T-helper 1 cell treated with Interleukin-12 subunit alpha and Interleukin-12 subunit beta and Interleukin-4 antibody, amounts not matched to agents 30 μg/mL and 1 μg/mL, for 36 hours (primary cell): Measurements from ENCODE around the gene MALT1.

Experiments used
- H3K27ac Mint-ChIP-seq: one replicate; pipeline ENCODE4 v1.8.0; 2021; ENCODE audit warnings: mild to moderate bottlenecking, mixed read lengths
- H3K27me3 Mint-ChIP-seq: one replicate; pipeline ENCODE4 v1.8.0; 2021; ENCODE audit warnings: low read depth, mixed read lengths
- H3K36me3 Mint-ChIP-seq: one replicate; pipeline ENCODE4 v1.8.0; 2021; ENCODE audit warnings: low read depth, mixed read lengths
- H3K4me1 Mint-ChIP-seq: one replicate; pipeline ENCODE4 v1.8.0; 2021; ENCODE audit warnings: low read depth, mixed read lengths
- H3K4me3 Mint-ChIP-seq: one replicate; pipeline ENCODE4 v1.8.0; 2021; ENCODE audit warnings: mild to moderate bottlenecking, moderate library complexity, mixed read lengths
- H3K9me3 Mint-ChIP-seq: one replicate; pipeline ENCODE4 v1.8.0; 2021; ENCODE audit warnings: mixed read lengths

MALT1 gene

DNA sequence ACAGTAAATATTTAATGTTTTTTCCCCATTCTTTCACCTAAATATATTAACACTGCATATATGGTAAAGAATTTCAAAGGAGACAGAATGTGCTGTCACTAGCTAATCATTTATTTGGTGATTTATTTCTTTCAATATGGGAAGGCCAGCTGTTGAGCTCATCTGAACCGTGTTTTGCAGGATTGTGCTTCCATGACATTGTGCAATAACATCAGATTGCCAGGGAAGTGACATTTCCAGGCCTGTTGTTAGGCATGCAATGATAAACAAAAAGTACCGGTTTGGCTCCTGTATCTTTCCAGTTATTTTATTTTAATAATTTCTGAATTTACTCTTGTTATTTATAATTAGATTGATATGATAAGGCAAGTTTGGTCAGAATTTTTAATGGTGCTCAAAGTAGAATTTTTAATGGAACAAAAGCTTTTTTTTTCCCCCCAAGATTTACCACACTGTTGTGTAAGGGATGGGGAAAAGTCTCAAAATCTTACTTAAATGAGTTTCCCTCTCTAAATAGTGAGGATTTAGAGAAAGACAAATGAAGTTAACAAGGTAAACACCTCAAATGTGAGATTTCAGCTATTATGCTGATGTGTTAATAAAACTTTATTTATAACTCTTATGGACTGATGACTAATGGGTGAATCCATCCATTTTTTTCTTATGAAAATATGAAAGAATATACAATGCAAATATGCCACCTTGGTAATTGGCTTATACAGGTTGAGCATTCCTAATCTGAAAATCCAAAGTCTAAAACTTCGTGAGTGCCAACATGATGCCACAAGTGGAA, 52.7 kb downstream of the MALT1 start:
- Mint-ChIP-seq H3K9me3 (no peaks in the 10 kb centered on the region), H3K36me3 (peaks cover 21% of the 10 kb centered on the region), H3K4me1 (peaks cover 1% of the 10 kb centered on the region), H3K27ac (no peak overlapping the region), H3K27me3 (no peaks in the 10 kb centered on the region), H3K4me3 (no peak overlapping the region)

DNA sequence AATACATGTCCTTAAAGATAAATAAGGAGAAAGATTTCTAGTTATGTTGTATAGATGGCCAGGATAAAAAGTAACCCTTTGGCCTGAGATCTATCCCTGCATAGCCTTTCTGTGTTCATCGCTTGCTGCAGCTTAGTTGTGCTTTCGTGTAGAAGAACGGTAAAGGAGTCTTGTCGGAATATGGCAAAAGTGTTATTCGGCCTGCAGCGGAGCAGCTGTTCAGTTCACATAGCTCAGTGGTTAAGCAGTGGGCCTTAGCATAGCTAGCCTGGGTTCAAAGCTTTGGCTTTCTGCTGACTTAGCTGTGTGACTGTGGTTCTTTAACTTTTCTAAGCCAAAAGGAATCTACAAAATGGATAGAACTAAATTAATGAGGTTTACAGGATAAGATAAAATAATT, 55.4 kb downstream of the MALT1 start:
- H3K9me3 Mint-ChIP-seq: no peaks in the 10 kb centered on the region
- no peak overlapping the region for H3K27ac Mint-ChIP-seq
- H3K27me3 Mint-ChIP-seq: no peaks in the 10 kb centered on the region
- peaks cover 9% of the 10 kb centered on the region for H3K4me1 Mint-ChIP-seq
- peaks cover 30% of the 10 kb centered on the region for H3K36me3 Mint-ChIP-seq
- H3K4me3 Mint-ChIP-seq: no peak overlapping the region

DNA sequence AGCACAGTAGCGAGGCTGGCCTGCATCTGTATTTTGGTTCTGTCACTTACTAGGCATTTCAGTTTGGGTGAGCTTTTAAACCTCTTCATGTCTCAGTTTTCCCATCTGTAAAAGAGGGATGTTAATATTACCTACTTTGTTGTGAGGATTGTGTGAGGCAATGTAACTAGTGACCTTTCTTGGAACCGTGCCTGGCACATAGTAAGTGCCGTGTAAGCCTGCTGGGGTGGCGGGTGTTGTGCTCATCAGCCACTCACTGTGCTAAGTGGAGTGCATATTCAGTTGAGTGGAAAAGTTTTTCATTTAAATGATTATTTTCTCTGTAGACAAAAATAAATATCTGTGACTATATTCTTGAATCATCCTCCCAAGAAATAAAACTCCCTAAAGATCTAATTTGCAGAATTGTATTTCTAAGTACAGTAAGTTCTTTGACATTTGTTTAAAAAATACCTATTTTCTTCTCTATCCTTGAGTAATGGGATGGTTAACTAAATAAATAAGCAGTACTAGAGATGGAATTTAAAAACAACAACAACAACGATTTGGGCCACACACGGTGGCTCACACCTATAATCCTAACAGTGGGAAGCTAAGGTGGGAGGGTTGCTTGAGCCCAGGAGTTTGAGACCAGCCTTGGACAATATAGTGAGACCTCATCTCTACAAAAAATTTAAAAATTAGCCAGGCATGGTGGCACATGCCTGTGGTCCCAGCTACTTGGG, 56.7 kb downstream of the MALT1 start:
- Mint-ChIP-seq H3K9me3 (no peaks in the 10 kb centered on the region), H3K4me3 (no peak overlapping the region), H3K4me1 (peaks cover 9% of the 10 kb centered on the region), H3K27me3 (no peaks in the 10 kb centered on the region), H3K27ac (no peak overlapping the region), H3K36me3 (peaks cover 32% of the 10 kb centered on the region)

DNA sequence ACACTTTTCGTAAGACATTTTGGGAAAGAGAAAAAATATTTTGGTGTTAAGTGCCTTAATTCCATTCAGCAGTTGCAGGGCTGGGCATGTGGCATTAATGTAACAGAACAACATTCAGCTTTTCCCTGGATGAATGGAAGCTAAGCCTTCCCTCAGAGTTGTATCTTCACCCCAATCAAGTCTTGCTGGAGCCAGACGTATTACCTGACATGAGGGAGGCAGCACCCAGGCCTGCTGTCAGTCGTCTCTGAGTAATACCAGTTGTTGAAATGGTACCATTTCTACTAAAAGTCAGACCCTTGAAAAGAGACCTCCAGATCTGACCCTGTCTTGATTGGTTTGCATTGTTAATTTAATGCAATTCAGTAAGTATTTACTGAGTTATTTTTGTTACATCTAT, 57.5 kb downstream of the MALT1 start:
- Mint-ChIP-seq H3K27me3 (no peaks in the 10 kb centered on the region), H3K9me3 (no peaks in the 10 kb centered on the region), H3K36me3 (peaks cover 30% of the 10 kb centered on the region), H3K4me1 (peaks cover 9% of the 10 kb centered on the region), H3K27ac (no peak overlapping the region), H3K4me3 (no peak overlapping the region)

DNA sequence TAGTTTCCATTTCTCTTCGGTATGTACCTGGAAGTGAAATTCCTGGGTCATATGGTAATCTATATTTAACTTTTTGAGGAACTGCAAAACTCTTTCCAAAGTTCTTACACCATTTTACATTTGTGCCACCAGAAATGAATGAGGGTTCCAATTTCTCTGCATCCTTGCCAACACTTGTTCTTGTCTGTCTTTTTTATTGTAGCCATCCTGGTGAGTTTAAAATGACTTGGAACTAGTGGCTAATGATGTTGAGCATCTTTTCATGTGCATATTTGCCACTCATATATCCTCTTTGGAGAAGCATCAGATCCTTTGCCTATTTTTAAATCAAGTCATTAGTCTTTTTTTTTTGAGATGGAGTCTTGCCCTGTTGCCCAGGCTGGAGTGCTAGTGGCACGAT, 59.4 kb downstream of the MALT1 start:
- Mint-ChIP-seq H3K4me3 (no peak overlapping the region), H3K27ac (no peak overlapping the region), H3K4me1 (peaks cover 9% of the 10 kb centered on the region), H3K9me3 (no peaks in the 10 kb centered on the region), H3K36me3 (peaks cover 37% of the 10 kb centered on the region), H3K27me3 (no peaks in the 10 kb centered on the region)

DNA sequence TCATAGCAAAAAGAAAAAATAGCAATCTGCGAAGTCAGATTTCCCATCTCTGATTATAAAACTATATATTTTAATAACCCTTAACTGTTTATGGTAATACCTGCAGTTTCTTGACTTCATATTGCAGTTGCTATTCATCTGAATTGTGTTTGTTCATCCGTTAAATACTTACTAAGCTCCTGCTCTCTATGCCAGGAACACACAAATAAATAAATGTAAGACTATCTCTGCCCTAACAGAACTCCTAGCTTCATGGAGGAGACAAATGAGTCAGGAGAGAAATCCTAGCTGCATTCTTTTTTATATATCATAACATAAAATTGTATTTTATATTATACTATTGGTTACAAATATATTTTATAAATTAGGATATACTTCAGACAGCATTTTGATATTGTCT, 61.2 kb downstream of the MALT1 start:
- peaks cover 9% of the 10 kb centered on the region for H3K4me1 Mint-ChIP-seq
- no peaks in the 10 kb centered on the region for H3K27me3 Mint-ChIP-seq
- H3K9me3 Mint-ChIP-seq: no peaks in the 10 kb centered on the region
- no peak overlapping the region for H3K4me3 Mint-ChIP-seq
- H3K36me3 Mint-ChIP-seq: peaks cover 45% of the 10 kb centered on the region
- no peak overlapping the region for H3K27ac Mint-ChIP-seq

DNA sequence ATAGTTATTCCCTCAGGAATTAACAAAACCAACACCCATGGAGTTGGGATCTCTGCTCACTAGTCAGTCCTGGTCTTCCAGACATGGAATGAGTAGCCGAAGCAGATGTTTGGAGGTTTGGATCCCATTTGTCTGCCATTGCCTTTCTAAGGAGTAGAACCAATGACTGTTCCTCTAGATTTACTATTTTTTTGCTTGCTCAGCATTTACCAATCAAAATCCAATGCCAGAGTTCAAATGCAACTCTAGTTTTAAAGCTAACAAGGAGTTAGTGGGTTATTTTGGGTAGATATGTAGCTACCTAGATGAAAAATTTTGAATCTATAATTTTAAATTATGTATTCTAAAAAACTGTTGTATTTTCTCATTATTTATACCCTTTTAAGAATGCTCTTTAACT, 62.6 kb downstream of the MALT1 start:
- Mint-ChIP-seq H3K36me3 (peaks cover 52% of the 10 kb centered on the region), H3K4me3 (no peak overlapping the region), H3K27ac (no peak overlapping the region), H3K9me3 (no peaks in the 10 kb centered on the region), H3K4me1 (peaks cover 9% of the 10 kb centered on the region), H3K27me3 (no peaks in the 10 kb centered on the region)

DNA sequence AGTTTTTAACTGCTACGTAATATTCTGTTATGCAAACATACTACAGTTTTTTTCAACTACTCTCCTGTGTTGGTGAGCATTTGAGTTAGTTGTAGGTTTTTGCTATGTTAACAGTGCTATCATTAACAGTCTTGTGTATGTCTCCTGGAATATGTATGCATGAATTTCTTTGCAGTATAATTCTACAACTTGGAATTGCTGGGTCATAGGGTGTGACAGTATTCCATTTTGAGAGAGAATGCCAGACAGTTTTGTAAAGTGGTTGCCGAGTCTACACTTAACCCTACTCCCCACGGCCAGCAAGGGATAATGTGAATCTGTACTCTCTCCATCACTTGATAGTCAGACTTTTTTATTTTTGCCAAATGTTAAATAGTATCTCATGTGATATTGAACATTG, 67.1 kb downstream of the MALT1 start:
- Mint-ChIP-seq H3K4me3 (no peak overlapping the region), H3K4me1 (peaks cover 3% of the 10 kb centered on the region), H3K27ac (no peak overlapping the region), H3K27me3 (no peaks in the 10 kb centered on the region), H3K36me3 (peaks cover 52% of the 10 kb centered on the region), H3K9me3 (no peaks in the 10 kb centered on the region)

DNA sequence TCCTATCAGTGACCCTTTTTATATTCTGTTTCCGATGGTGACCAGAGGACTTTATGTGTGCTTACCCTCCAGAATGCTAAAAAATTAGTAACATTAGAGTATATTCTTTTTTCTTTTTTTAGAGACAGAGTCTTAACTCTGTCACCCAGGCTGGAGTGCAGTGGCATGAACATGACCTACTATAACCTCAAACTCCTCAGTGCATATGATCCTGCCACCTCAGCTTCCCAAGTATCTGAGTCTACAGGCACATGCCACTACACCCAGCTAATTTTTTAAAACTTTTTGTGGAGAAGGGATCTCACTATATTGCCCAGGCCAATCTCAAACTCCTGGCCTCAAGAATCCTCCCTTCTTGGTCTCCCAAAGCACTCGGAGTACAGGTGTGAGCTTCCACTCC, 74.6 kb downstream of the MALT1 start:
- peaks cover 70% of the 10 kb centered on the region for H3K36me3 Mint-ChIP-seq
- H3K9me3 Mint-ChIP-seq: peaks cover 15% of the 10 kb centered on the region

DNA sequence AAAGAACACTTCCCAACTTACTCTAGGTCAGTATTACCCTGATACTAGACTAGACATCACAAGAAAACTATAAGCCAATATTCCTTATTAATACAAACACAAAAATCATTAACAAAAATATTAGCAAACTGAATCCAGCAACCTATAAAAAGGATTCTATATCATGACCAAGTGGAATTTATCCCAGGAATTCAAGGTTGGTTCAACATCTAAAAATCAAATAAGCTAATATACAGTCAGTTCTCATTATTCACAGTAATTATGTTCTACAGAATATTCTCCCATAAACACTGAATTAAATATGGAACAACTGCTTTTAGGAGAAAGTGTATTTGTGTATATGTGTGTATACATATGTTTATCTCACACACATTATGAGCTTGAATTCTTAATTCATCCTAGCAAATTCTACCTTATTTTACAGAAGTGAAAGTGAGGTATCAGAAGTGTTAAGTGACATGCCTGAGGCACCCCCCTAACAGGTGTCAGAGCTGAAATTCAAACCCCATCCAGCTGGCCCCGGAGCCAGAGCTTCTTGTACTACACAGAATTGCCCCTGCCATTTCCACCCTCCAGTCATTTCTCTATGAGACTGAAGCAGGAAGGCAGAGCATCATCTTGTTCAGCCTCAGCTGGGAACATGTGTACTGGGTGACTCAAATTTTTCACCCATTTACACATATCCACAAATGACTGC, 77.8 kb downstream of the MALT1 start:
- H3K27ac Mint-ChIP-seq: no peak overlapping the region

More for the DNA sequence above, 74.6 kb downstream of the MALT1 start:
- H3K4me3 Mint-ChIP-seq: no peak overlapping the region
- no peaks in the 10 kb centered on the region for H3K27me3 Mint-ChIP-seq
- H3K27ac Mint-ChIP-seq: no peak overlapping the region
- peaks cover under 1% of the 10 kb centered on the region for H3K4me1 Mint-ChIP-seq

DNA sequence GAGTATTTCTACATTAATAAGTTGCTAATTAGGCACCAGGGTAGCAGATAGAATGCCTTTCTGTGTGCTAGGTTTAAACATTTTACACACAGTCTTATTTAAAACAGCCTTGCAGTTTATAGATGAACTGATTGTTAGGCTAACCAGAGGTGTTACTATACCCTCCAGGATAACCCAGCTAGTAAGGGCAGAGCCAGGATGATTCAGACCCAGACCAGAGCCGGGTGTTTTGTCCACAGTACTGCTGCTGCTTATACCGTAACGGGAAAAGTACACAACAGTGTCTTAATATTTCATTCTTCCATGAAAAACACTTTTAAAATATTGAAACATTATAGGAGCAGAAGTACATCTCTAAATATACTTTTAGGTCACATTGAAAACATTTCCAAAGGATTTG, 82.7 kb downstream of the MALT1 start:
- H3K27ac Mint-ChIP-seq: no peak overlapping the region
- no peaks in the 10 kb centered on the region for H3K27me3 Mint-ChIP-seq
- no peaks in the 10 kb centered on the region for H3K9me3 Mint-ChIP-seq
- H3K4me1 Mint-ChIP-seq: peaks cover 13% of the 10 kb centered on the region
- H3K4me3 Mint-ChIP-seq: no peak overlapping the region
- H3K36me3 Mint-ChIP-seq: peaks cover 29% of the 10 kb centered on the region

More for the DNA sequence above, 77.8 kb downstream of the MALT1 start:
- Mint-ChIP-seq H3K4me1 (no peaks in the 10 kb centered on the region), H3K9me3 (peaks cover 15% of the 10 kb centered on the region), H3K36me3 (peaks cover 64% of the 10 kb centered on the region), H3K27me3 (no peaks in the 10 kb centered on the region), H3K4me3 (no peak overlapping the region)

DNA sequence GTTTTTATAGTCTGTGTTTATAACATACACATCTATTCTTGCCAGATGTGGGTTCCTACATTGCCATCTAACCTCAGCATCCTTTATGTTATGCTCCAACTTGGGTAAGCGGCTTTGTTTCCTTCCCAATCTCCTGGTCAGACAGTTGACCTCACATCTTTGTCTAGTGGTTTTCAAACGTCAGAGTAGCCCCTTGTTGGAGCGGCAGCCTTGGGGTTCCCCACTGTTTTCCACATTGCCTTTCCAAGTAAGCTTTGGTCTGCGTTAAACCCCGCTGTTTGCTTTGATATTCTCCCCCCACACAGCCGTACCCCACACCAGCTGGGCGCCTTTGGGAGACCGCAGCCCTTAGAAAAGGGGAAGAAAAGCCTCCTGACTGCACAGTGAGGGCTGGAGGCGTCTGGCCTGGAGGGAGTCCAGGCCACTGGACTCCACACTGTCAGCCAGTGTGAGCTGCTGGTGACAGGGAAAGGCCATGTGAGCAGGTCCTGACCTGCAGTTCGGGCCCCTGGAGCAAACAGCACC, 83.3 kb downstream of the MALT1 start:
- Mint-ChIP-seq H3K36me3 (peaks cover 22% of the 10 kb centered on the region), H3K4me1 (peaks cover 13% of the 10 kb centered on the region), H3K9me3 (no peaks in the 10 kb centered on the region), H3K27me3 (no peaks in the 10 kb centered on the region), H3K4me3 (no peak overlapping the region), H3K27ac (no peak overlapping the region)

DNA sequence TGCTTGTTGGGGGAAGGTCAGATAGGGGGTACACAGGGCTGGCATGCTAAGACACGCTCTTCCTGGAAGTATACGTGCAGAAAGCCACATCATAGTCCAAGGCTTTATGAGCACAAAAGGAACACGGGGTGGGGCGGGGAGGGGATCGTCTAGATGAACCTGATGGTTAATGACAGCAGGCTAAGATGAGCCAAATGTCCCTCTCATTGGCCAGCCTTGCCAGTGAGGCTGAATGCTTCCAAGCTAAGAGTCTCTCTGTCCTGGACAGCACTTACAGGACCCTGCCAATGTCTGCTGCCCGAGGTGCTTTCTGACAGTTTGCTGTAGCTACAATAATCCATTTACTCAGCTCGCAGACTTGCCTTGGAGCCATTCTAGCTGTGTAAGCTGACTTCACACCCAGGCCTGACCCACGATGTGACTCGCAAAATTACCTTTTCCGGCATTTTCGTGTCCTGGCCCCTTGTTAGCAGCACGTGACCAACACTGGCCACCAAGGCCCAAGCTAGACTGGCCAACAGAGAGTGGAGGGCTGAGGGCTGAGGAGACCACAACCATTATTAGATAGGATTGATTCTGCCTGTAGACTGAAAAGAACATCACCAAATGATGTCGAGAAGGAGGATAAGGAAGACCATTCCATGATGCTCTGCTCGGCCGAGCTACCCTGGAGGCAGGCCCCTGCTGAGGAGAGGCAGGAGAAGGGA, 84.2 kb downstream of the MALT1 start:
- H3K27me3 Mint-ChIP-seq: peaks cover 4% of the 10 kb centered on the region
- H3K27ac Mint-ChIP-seq: no peak overlapping the region
- H3K4me1 Mint-ChIP-seq: peaks cover 13% of the 10 kb centered on the region
- H3K9me3 Mint-ChIP-seq: no peaks in the 10 kb centered on the region
- peaks cover 14% of the 10 kb centered on the region for H3K36me3 Mint-ChIP-seq
- H3K4me3 Mint-ChIP-seq: no peak overlapping the region

DNA sequence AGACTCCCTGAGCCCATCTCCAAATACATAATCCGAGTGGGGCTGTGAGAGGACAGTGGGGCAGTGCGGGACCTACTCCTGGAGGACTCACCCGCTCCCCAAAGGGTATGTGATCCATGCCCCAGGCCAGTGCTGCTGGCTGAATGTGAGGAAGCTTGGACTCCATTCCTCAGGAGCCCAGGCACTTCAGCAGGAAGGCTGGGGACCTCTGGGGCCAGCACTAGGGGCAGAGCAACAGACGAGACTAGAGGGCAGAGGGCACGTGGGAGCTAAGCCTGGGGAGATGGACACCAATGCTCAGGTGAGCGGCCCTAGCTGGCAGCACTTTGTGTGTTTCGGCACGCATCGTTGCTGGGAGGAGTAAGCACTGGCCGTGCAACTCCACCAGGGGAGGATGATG, 84.9 kb downstream of the MALT1 start:
- H3K36me3 Mint-ChIP-seq: peaks cover 11% of the 10 kb centered on the region
- no peak overlapping the region for H3K27ac Mint-ChIP-seq
- no peak overlapping the region for H3K4me3 Mint-ChIP-seq
- H3K9me3 Mint-ChIP-seq: no peaks in the 10 kb centered on the region
- peaks cover 4% of the 10 kb centered on the region for H3K27me3 Mint-ChIP-seq
- peaks cover 17% of the 10 kb centered on the region for H3K4me1 Mint-ChIP-seq
